Retinal pigment epithelial cell (primary cell): ENCODE results near the gene MRTFA.
"Not testable (repeated sequence)": the region's sequence is repeated elsewhere in the genome, so short reads cannot be mapped to it uniquely, and the experiment has no call there.

Experiments used
- DNase-seq: peaks from one replicate; pipeline ENCODE4 v3.0.0-alpha.2; 2010; ENCODE audit warnings: low read depth
- H3K4me3 ChIP-seq: 2 replicates; pipeline ENCODE4 v1.5.1; 2011; ENCODE audit warnings: mild to moderate bottlenecking, low read length, control low read depth, moderate library complexity
- TF ChIP-seq, protein P1 (sequence below): conservative IDR thresholded peaks from 2 replicates; pipeline ENCODE4 v1.5.1; 2011; ENCODE audit warnings: low read depth, low read length, control low read depth, inconsistent platforms

The MRTFA gene

DNA sequence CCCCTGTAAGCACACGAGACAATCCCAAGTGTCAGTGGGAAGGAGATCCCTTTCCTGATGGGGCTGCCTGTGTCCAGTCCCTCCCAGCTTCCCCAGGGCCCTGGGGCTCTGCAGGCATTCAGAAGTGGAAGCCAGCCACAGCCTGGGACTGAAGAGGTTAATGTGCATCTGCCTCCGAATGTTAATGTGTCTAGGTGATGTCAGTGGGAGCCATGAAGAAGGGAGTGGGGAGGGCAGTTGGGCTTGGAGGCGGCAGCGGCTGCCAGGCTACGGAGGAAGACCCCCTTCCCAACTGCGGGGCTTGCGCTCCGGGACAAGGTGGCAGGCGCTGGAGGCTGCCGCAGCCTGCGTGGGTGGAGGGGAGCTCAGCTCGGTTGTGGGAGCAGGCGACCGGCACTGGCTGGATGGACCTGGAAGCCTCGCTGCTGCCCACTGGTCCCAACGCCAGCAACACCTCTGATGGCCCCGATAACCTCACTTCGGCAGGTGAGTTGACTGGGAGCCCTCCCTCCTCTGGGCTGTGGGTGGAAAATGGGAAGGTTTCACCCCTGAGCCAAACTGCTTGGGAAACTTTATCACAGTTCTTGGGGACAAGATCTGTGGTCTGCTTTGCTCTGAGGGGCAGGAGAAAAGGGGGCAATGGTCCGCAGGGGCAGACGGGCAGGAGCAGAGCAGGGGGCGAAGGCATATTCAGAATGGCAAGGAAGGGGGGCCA, 42.9 kb upstream of the MRTFA start, which contains the start of gene MCHR1:
MCHR1 (plus strand) TSS at position 236 of the 715 bp plus-strand sequence; CDS start at position 405, 169 bp downstream.
- peak within 1 kb of the TSS; percentile 37 for H3K4me3 ChIP-seq
- TF ChIP-seq, protein P1, sequence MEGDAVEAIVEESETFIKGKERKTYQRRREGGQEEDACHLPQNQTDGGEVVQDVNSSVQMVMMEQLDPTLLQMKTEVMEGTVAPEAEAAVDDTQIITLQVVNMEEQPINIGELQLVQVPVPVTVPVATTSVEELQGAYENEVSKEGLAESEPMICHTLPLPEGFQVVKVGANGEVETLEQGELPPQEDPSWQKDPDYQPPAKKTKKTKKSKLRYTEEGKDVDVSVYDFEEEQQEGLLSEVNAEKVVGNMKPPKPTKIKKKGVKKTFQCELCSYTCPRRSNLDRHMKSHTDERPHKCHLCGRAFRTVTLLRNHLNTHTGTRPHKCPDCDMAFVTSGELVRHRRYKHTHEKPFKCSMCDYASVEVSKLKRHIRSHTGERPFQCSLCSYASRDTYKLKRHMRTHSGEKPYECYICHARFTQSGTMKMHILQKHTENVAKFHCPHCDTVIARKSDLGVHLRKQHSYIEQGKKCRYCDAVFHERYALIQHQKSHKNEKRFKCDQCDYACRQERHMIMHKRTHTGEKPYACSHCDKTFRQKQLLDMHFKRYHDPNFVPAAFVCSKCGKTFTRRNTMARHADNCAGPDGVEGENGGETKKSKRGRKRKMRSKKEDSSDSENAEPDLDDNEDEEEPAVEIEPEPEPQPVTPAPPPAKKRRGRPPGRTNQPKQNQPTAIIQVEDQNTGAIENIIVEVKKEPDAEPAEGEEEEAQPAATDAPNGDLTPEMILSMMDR: no peak
- no peak for DNase-seq

DNA sequence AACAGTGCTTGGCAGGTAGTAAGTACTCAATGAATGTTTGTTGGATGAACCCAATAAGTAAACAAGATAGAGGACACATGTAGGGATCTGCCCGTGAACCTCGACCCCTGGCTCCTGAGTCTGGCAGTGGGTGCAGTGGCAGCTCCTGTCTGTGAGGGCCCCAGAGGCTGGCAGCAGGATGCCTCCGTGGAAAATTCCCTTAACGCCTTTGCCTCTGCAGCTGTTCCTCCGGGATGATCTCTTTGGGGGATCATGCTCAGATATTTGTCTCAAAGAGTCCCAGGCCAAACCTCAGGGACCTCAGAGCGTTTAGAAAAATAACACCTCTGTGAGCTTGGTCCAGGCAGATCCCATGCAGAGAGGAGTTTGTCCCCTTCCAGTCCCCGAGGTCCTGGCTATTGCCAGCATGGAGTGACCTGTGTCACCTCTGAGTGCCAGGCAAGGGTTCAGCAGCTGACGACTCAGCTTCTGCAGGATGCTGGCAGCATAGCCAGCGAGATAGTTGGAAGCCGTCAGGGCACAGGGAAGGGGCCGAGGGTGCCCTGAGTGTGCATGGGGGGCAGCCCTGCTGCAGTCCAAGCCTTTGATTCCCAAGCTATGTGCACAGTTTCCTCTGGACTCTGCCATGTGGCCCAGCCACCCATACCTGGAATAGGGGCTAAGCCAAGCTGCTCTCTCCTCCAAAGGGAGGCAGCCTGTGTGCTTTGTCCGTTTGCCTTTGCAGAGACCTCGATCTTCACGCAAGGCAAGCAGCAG, 42.2 kb upstream of the MRTFA start:
- no peak for DNase-seq
- no peak overlapping the region for H3K4me3 ChIP-seq
- TF ChIP-seq, protein P1: no peak

DNA sequence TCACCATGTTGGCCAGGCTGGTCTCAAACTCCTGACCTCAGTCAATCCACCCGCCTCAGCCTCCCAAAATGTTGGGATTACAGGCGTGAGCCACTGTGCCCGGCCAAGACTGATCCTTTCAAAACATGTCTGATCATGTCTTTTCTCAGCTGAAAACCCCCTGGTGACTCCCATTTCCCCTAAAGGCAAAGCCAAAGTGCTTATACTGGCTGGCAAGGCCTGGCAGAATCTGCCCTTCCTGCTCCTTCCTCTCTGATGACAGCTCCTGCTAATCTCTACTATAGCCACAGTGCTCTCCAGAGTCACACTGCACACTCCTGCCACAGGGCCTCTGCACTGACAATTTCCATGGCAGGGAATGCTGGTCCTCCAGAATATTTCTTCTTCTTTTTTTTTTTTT, 40.1 kb upstream of the MRTFA start:
- no peak for DNase-seq
- no peak overlapping the region for H3K4me3 ChIP-seq
- TF ChIP-seq, protein P1: no peak

DNA sequence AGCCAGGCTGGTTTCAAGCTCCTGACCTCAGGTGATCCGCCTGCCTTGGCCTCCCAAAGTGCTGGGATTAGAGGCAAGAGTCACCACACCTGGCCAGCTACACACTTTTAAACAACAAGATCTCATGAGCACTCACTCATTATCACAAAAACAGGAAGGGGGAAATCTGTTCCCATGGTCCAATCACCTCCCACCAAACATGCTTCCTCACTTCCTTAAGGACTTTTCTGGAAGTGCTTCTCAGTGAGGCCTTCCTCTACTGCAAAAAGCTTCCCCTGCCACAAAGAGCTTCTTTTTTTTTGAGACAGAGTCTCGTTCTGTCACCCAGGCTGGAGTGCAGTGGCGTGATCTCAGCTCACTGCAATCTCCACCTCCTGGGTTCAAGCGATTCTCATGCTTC, 39.6 kb upstream of the MRTFA start:
- DNase-seq: not testable (repeated sequence)

DNA sequence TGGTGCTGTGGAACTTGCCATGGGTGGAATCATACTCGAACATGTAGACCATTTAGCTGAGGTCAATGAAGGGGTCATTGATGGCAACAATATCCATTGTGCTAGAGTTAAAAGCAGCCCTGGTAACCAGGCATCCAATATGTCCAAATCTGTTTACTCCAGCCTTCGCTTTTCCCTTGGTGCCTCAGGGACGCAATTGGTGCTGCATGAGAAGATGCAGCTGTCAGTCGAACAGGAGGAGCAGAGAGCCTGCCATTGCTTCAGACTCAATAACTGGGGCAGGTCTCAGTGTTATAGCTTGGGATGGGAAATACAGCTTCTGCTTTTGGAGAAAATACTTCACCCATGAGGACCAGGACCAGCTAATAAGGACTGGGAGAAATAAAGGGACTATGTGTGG, 37.8 kb upstream of the MRTFA start:
- no peak for DNase-seq
- TF ChIP-seq, protein P1: no peak
- no peak overlapping the region for H3K4me3 ChIP-seq

More for the DNA sequence above, 39.6 kb upstream of the MRTFA start:
- not testable (repeated sequence) for H3K4me3 ChIP-seq

DNA sequence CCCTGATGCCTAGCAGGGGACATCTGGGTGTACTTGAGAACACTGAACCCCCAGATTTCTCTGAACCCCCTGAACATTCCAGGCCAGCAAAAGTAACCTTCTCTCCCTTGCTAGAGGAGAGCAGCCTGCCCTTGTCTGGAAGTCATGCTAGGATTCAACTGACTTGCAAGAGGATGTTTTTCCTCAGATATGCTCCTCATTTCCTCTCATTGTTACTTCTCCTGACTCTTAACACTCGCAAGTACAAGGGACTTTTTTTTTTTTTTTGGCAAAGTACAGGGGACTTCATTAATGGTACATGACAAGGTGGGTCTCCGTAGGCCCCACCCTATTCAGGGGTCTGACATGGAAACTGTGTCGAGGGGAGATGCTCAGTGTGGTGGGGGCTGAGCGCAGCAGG, 36.5 kb upstream of the MRTFA start:
- H3K4me3 ChIP-seq: no peak overlapping the region
- DNase-seq: no peak
- TF ChIP-seq, protein P1: no peak

DNA sequence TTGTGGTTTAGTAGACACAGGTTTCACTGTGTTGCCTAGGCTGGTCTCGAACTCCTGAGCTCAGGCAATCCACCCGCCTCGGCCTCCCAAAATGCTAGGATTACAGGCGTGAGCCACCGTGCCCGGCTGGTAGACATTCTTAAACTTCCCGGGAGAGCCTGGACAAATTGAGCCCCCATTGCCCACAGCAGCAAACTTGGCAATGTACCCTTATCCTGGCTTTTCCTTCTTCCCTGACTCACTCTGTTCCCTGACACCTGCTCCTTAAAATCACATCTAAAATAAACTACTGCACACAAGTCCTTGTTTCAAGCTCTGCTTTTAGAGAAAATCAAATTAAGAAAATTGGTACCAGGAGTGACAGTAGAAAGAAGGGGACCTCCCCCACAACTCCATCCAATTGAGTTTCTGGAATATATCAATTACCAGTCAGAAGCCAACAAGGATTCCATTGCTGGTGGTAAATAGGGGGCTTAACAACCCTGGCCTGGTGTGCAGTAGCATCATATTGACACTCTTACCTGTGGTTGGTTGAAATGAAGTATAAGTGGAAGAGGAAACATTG, 35.4 kb upstream of the MRTFA start:
- H3K4me3 ChIP-seq: no peak overlapping the region
- TF ChIP-seq, protein P1: no peak
- DNase-seq: no peak
